HepG2 (cell line): Measurements from ENCODE around the gene PTGR3. TPM values are rescaled to one million over a fixed set of nuclear protein-coding genes. Genes with fewer than 3 reads are reported as not detected.

Experiments used
- ATAC-seq: fragments of 200-7000 bp; cut with Tn5 transposase; 3 replicates; pipeline ENCODE4 v1.9.1; 2020; ENCODE audit warnings: mild to moderate bottlenecking, moderate library complexity
- Bru-seq: library from RNA; stranded (reverse); fragments of 400-500 nt; gene quantifications from one replicate; lab custom pipeline; 2021; lab: Mats Ljungman, UMichigan
- BruChase-seq, 2 experiments: library from RNA; stranded (reverse); fragments of 400-500 nt; gene quantifications; one replicate each; lab custom pipeline; 2021; lab: Mats Ljungman, UMichigan
- BruUV-seq: library from RNA; stranded (reverse); fragments of 400-500 nt; replicated peaks from 2 replicates; lab custom pipeline; 2021; lab: Mats Ljungman, UMichigan
- CTCF ChIA-PET: fragments of 300-600 bp; formaldehyde crosslinking; extraction: SDS; loops from one replicate; lab custom pipeline; 2021; ENCODE audit warnings: low total read pairs, inconsistent platforms, low intra/inter-chr PET ratio; lab: Yijun Ruan, JAX
- POLR2A ChIA-PET: fragments of 350-600 bp; sonication (Branson Sonifier 250); formaldehyde crosslinking; loops from one replicate; lab custom pipeline; 2020; ENCODE audit warnings: antibody characterized with exemption, inconsistent platforms; lab: Yijun Ruan, JAX
- DNase-seq: peaks from one replicate; pipeline ENCODE4 v3.0.0-alpha.2; 2015; ENCODE audit warnings: low spot score
- FAIRE-seq: peaks from 3 replicates; lab custom pipeline; 2011; peaks lifted over from hg19 to GRCh38; lab: Jason Lieb, UNC
- H2AFZ ChIP-seq: one replicate; pipeline ENCODE4 v1.6.1; 2011; ENCODE audit warnings: low read length, inconsistent platforms
- H3K27ac ChIP-seq: fragments of 300-600 bp; 3 replicates; pipeline ENCODE4 v1.8.0; 2011; ENCODE audit warnings: mixed run types, mild to moderate bottlenecking, mixed read lengths, low read length, inconsistent platforms; ENCODE audit not compliant: insufficient read depth; ENCODE audit errors: extremely low read length
- H3K27me3 ChIP-seq, 2 experiments: fragments of 200-600 bp in 1 of 2; 2 replicates in 1 of 2; 3 replicates in 1 of 2; pipeline versions ENCODE4 v1.6.0 to v1.8.0; 2011; ENCODE audit warnings: low read length in 2 of 2, mild to moderate bottlenecking in 2 of 2, moderate library complexity in 2 of 2, inconsistent platforms in 1 of 2; ENCODE audit not compliant: insufficient read depth in 2 of 2, control insufficient read depth in 1 of 2
- H3K36me3 ChIP-seq, 2 experiments: fragments of 200-600 bp in 1 of 2; replicated peaks in 1 of 2; 2 replicates in 1 of 2; 3 replicates in 1 of 2; pipeline versions ENCODE4 v1.5.1 to v1.8.0; 2011; ENCODE audit warnings: low read length in 2 of 2, inconsistent platforms in 1 of 2; ENCODE audit not compliant: insufficient read depth in 2 of 2, control insufficient read depth in 1 of 2
- H3K4me1 ChIP-seq: 2 replicates; pipeline ENCODE4 v1.5.1; 2012; ENCODE audit warnings: low read length, inconsistent platforms; ENCODE audit not compliant: insufficient read depth
- H3K4me2 ChIP-seq: 2 replicates; pipeline ENCODE4 v1.6.0; 2011; ENCODE audit warnings: low read depth, low read length, inconsistent platforms
- H3K4me3 ChIP-seq, 3 experiments: fragments of 200-600 bp in 1 of 3; sonication (generic), shearing (Covaris generic) in 1 of 3; replicated peaks in 1 of 3; 2 replicates each; pipeline ENCODE4 v1.5.1; 2011 to 2016; ENCODE audit warnings: low read length in 3 of 3, inconsistent platforms in 2 of 3, low read depth in 2 of 3, mild to moderate bottlenecking in 2 of 3, control low read depth in 1 of 3, mixed read lengths in 1 of 3; ENCODE audit not compliant: insufficient read depth in 1 of 3
- H3K79me2 ChIP-seq: one replicate; pipeline ENCODE4 v1.6.1; 2011; ENCODE audit warnings: low read length, inconsistent platforms; ENCODE audit not compliant: insufficient read depth
- H3K9ac ChIP-seq: 2 replicates; pipeline ENCODE4 v1.6.0; 2011; ENCODE audit warnings: mild to moderate bottlenecking, low read depth, low read length, inconsistent platforms; ENCODE audit not compliant: insufficient read depth
- H3K9me3 ChIP-seq: 2 replicates; pipeline ENCODE4 v1.5.1; 2012; ENCODE audit warnings: mild to moderate bottlenecking, low read length
- H4K20me1 ChIP-seq: 2 replicates; pipeline ENCODE4 v1.6.0; 2011; ENCODE audit warnings: inconsistent platforms, mild to moderate bottlenecking, low read length, moderate library complexity; ENCODE audit not compliant: insufficient read depth
- HOXA7 ChIP-seq: sonication (generic); formaldehyde crosslinking; IDR thresholded peaks from 2 replicates; pipeline ENCODE4 v1.8.1; 2022; ENCODE audit warnings: mild to moderate bottlenecking, missing genetic modification reagents, moderate library complexity
- KLF11 ChIP-seq: IDR thresholded peaks from 2 replicates; pipeline ENCODE4 v1.6.1; 2016; ENCODE audit warnings: missing compliant biosample characterization
- NONO ChIP-seq, 2 experiments: fragments of 450-650 bp in 1 of 2; sonication (generic) in 1 of 2; formaldehyde crosslinking in 1 of 2; IDR thresholded peaks in 1 of 2; conservative IDR thresholded peaks in 1 of 2; 2 replicates each; pipeline versions ENCODE4 v1.6.1 to v1.8.0; 2017 to 2022; ENCODE audit warnings: mild to moderate bottlenecking in 1 of 2, missing genetic modification reagents in 1 of 2, moderate library complexity in 1 of 2
- REPIN1 ChIP-seq: sonication (generic); formaldehyde crosslinking; IDR thresholded peaks from 2 replicates; pipeline ENCODE4 v1.8.0; 2022; ENCODE audit warnings: missing genetic modification reagents, low read depth, mild to moderate bottlenecking, borderline replicate concordance
- TEAD3 ChIP-seq: optimal IDR thresholded peaks from 2 replicates; pipeline ENCODE3; 2016; ENCODE audit warnings: borderline replicate concordance
- ZBTB7A ChIP-seq: sonication (generic); formaldehyde crosslinking; IDR thresholded peaks from 2 replicates; pipeline ENCODE4 v1.8.0; 2022; ENCODE audit warnings: mild to moderate bottlenecking, missing genetic modification reagents
- ZFY ChIP-seq: sonication (generic); formaldehyde crosslinking; IDR thresholded peaks from 2 replicates; pipeline ENCODE4 v1.4.0; 2020; ENCODE audit warnings: missing genetic modification reagents
- ZMYM3 ChIP-seq: sonication (generic); formaldehyde crosslinking; IDR thresholded peaks from 2 replicates; pipeline ENCODE4 v1.5.1; 2020; ENCODE audit warnings: mild to moderate bottlenecking, missing genetic modification reagents
- ZNF431 ChIP-seq: sonication (generic); formaldehyde crosslinking; IDR thresholded peaks from 2 replicates; pipeline ENCODE4 v1.9.0; 2022; ENCODE audit warnings: missing genetic modification reagents, low read depth, mild to moderate bottlenecking, borderline replicate concordance
- ZNF790 ChIP-seq: sonication (generic); formaldehyde crosslinking; IDR thresholded peaks from 2 replicates; pipeline ENCODE4 v1.8.0; 2022; ENCODE audit warnings: missing genetic modification reagents, mild to moderate bottlenecking, borderline replicate concordance
- whole genome bisulfite sequencing: methylation state at CpG from one replicate; pipeline ENCODE4 v1.1.6; 2017; ENCODE audit warnings: low lambda C conversion rate; 5-methylcytosine and 5-hydroxymethylcytosine counted together
- in situ Hi-C: cut with HindIII; loops from 2 replicates; pipeline ENCODE4 v1.10.0; 2017; ENCODE audit warnings: low pct_unique_long_range_greater_than_20kb; ENCODE audit not compliant: extremely low pct_ligation_motif_present
- intact Hi-C: fragments of 100-400 bp; cut with micrococcal nuclease; formaldehyde crosslinking; loops from one replicate; pipeline ENCODE4 v1.10.0; 2022; ENCODE audit not compliant: unreplicated experiment
- long read RNA-seq, 2 experiments: library from RNA in 1 of 2; library from polyadenylated mRNA in 1 of 2; stranded (forward) in 1 of 2; unstranded in 1 of 2; transcript quantifications; one replicate each; pipeline ENCODE4 v2.0.0, GENCODE V29; 2019 to 2022
- polyA minus RNA-seq, 3 experiments: library from RNA; depleted of rRNA, polyadenylated mRNA; stranded (reverse); fragments of >200 nt; gene quantifications; 2 replicates each; pipeline ENCODE4 v1.2.3, GENCODE V29; 2011; ENCODE audit warnings: low replicate concordance in 1 of 3
- polyA plus RNA-seq, 8 experiments: library from polyadenylated mRNA; depleted of rRNA in 3 of 8; stranded (reverse) in 7 of 8; unstranded in 1 of 8; fragments of >200 nt; fragmentation: Illumina TruSeq in 4 of 8; extraction: Trizol in 4 of 8; gene quantifications; 2 replicates each; pipeline versions ENCODE4 v1.2.1 to v1.2.3, GENCODE V29; 2011 to 2016; ENCODE audit warnings: low read depth in 4 of 8, missing spikeins in 1 of 8, mixed read lengths in 1 of 8; ENCODE audit not compliant: insufficient read depth in 1 of 8
- total RNA-seq, 5 experiments: library from RNA; depleted of rRNA; stranded (reverse); fragments of >200 nt; fragmentation: Illumina TruSeq; extraction: Trizol; gene quantifications; 2 replicates each; pipeline ENCODE4 v1.2.3, GENCODE V29; 2016; ENCODE audit warnings: low read depth in 1 of 5
- TF ChIP-seq, protein P1 (sequence below): sonication (generic); formaldehyde crosslinking; IDR thresholded peaks from 2 replicates; pipeline ENCODE4 v1.4.0; 2020; ENCODE audit warnings: missing genetic modification reagents

PTGR3 gene, protein sequence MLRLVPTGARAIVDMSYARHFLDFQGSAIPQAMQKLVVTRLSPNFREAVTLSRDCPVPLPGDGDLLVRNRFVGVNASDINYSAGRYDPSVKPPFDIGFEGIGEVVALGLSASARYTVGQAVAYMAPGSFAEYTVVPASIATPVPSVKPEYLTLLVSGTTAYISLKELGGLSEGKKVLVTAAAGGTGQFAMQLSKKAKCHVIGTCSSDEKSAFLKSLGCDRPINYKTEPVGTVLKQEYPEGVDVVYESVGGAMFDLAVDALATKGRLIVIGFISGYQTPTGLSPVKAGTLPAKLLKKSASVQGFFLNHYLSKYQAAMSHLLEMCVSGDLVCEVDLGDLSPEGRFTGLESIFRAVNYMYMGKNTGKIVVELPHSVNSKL
- total RNA-seq (2016; rRNA removed; fragmentation: Illumina TruSeq; extraction: Trizol) (11.5 and 13.3 TPM in 2 replicates), polyA plus RNA-seq (2011; rRNA removed) (23.5 and 25.3 TPM in 2 replicates), polyA minus RNA-seq (2011; rRNA and poly(A)+ RNA removed; ENCODE audit: low replicate concordance) (91.8 and 99.6 TPM in 2 replicates), Bru-seq, nascent RNA (percentile 78 among the genes with signal in this experiment), BruChase-seq, experiment 1, labeled RNA remaining after a 6-hour chase (percentile 67 among the genes with signal in this experiment), BruChase-seq, experiment 2, labeled RNA remaining after a 2-hour chase (percentile 76 among the genes with signal in this experiment)
- 3.0 and 3.5 TPM in 2 replicates for total RNA-seq (2016; cell fraction: cytosol; rRNA removed; fragmentation: Illumina TruSeq; extraction: Trizol; ENCODE audit: low read depth)
- total RNA-seq (2016; cell fraction: insoluble cytoplasmic fraction; rRNA removed; fragmentation: Illumina TruSeq; extraction: Trizol) = 12.0 and 13.7 TPM in 2 replicates
- total RNA-seq (2016; cell fraction: membrane; rRNA removed; fragmentation: Illumina TruSeq; extraction: Trizol) = 9.5 and 11.7 TPM in 2 replicates
- 6.0 and 7.5 TPM in 2 replicates for total RNA-seq (2016; cell fraction: nucleus; rRNA removed; fragmentation: Illumina TruSeq; extraction: Trizol)
- polyA plus RNA-seq (2011; cell fraction: cytosol; rRNA removed) = 17.8 and 19.5 TPM in 2 replicates
- 21.7 and 25.8 TPM in 2 replicates for polyA plus RNA-seq (2011; cell fraction: nucleus; rRNA removed)
- 16.2 and 18.2 TPM in 2 replicates for polyA plus RNA-seq (2012)
- polyA plus RNA-seq (2016; cell fraction: cytosol; fragmentation: Illumina TruSeq; extraction: Trizol; ENCODE audit: low read depth) = 5.8 and 8.4 TPM in 2 replicates
- polyA plus RNA-seq (2016; cell fraction: insoluble cytoplasmic fraction; fragmentation: Illumina TruSeq; extraction: Trizol; ENCODE audit: low read depth) = 18.6 and 22.2 TPM in 2 replicates
- 12.0 and 13.4 TPM in 2 replicates for polyA plus RNA-seq (2016; cell fraction: membrane; fragmentation: Illumina TruSeq; extraction: Trizol; ENCODE audit: low read depth)
- 11.7 and 16.0 TPM in 2 replicates for polyA plus RNA-seq (2016; cell fraction: nucleus; fragmentation: Illumina TruSeq; extraction: Trizol; ENCODE audit: insufficient read depth, low read depth)
- 14.5 and 19.7 TPM in 2 replicates for polyA minus RNA-seq (2011; cell fraction: cytosol; rRNA and poly(A)+ RNA removed)
- polyA minus RNA-seq (2011; cell fraction: nucleus; rRNA and poly(A)+ RNA removed) = 23.2 and 33.2 TPM in 2 replicates
- long read RNA-seq, experiment 1, full-length matches to known transcripts = 10 of 10 reads
- long read RNA-seq, experiment 1, partial matches to known transcripts = 0 of 10 reads
- long read RNA-seq, experiment 1, other reads (novel, unspliced or antisense) = 0 of 10 reads
- long read RNA-seq, experiment 2, full-length matches to known transcripts = 19 of 48 reads
- long read RNA-seq, experiment 2, partial matches to known transcripts = 0 of 48 reads
- long read RNA-seq, experiment 2, other reads (novel, unspliced or antisense) = 29 of 48 reads

DNA sequence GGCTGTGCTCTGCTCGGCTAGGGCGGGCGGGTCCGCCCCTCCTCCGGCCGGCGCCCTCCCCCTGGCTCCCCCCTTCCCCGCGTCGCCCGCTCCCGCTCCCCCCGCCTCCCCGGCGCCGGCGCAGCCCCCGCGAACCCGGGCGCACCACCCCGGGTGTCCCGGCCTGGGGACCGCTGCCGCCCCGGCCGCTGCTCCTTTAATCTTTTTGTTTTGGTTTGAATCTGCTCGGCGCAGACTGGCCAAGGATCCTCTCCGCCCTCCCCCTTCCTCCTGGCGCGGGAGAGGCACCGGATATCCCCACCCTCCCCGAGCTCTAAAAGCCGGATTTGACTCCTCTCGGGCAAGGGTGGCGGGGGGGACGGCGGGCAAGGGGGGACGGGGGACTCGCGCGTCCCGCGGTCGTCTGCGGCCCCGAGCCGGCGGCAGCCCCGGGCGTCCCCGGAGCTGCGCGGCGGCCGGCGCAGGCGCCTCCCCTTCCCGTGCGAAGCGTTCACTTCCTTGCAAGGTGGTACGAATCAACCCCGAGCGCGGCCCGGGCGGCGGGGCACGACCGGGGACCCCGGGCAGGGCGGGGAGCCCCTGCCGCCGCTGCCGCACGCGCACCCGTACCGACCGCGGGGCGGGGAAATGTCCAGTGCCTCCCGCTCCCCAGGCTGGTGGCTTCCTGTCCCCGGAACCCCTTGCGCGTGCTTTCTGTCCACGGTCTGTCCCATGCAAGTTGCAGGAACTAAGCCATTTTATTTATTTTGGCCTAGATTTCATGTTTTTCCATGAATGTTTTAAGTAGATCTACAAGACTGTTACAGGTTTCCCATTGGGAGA, at the start of gene PTGR3:
PTGR3 (minus strand) TSS at position 11 of the 822 bp plus-strand sequence. CDS start 81 bp downstream, outside the sequence.
- Histone ChIP-seq H3K27ac (peak within 1 kb of the TSS; percentile 96), H3K9ac (peak within 1 kb of the TSS; percentile 91), H3K4me2 (peak within 1 kb of the TSS; percentile 99), H3K27me3 (no peaks in the 10 kb centered on the region; a peak in 2 of 5 replicates), H3K4me3 (peak within 1 kb of the TSS; percentile 92 to 97 (median 95)), H3K79me2 (peaks cover 42% of the 10 kb centered on the region), H4K20me1 (peaks cover 11% of the 10 kb centered on the region; the same call in 1 of the 2 replicates), H3K36me3 (no peaks in the 10 kb centered on the region), H3K9me3 (no peaks in the 10 kb centered on the region), H2AFZ (peak within 1 kb of the TSS; percentile 81), H3K4me1 (peaks cover 43% of the 10 kb centered on the region)
- in situ Hi-C loops (loop anchor here (25.0 kb wide), 1 partner anchor 922 kb away; the partner anchor contains the start of gene CYB5A), intact Hi-C loops (loop anchor here (2.0 to 5.0 kb wide), 2 partner anchors 35 to 47 kb away; no protein-coding TSS in a partner anchor)
- peak; percentile 86 for DNase-seq
- FAIRE-seq = no peak
- POLR2A ChIA-PET = interaction anchor here (0.5 to 1.4 kb wide), 3 partner anchors 10 to 1285 kb away, joined by 3 read pairs; no protein-coding TSS in a partner anchor
- 3% methylated on average over 37 of the region's 88 CpGs for WGBS
- peak; percentile 59 for ATAC-seq
- CTCF ChIA-PET = no interaction called here
- no TSS peak for BruUV-seq
- no peak for TF ChIP-seq HOXA7 (CRISPR knock-in tag)
- TF ChIP-seq ZMYM3 (CRISPR knock-in tag) = no peak
- no peak for TF ChIP-seq ZBTB7A (CRISPR knock-in tag)
- no peak for TF ChIP-seq TEAD3 (CRISPR knock-in tag)
- TF ChIP-seq KLF11 (CRISPR knock-in tag) = no peak
- TF ChIP-seq REPIN1 = no peak
- TF ChIP-seq, protein P1, sequence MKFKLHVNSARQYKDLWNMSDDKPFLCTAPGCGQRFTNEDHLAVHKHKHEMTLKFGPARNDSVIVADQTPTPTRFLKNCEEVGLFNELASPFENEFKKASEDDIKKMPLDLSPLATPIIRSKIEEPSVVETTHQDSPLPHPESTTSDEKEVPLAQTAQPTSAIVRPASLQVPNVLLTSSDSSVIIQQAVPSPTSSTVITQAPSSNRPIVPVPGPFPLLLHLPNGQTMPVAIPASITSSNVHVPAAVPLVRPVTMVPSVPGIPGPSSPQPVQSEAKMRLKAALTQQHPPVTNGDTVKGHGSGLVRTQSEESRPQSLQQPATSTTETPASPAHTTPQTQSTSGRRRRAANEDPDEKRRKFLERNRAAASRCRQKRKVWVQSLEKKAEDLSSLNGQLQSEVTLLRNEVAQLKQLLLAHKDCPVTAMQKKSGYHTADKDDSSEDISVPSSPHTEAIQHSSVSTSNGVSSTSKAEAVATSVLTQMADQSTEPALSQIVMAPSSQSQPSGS (CRISPR knock-in tag) = no peak
- peak; percentile 71 for TF ChIP-seq ZFY (CRISPR knock-in tag)
- no peak for TF ChIP-seq ZNF790
- TF ChIP-seq ZNF431 = 0 out of 2 replicates have a peak, but pooled peaks have one; percentile 33
- TF ChIP-seq NONO (IDR thresholded peaks at IDR 0.05) = no peak
- no peak for TF ChIP-seq NONO (CRISPR knock-in tag; conservative IDR thresholded peaks at IDR 0.05)
